IMR-90 (cell line): ENCODE results near the gene SYNGR3. TPM values are rescaled to one million over a fixed set of nuclear protein-coding genes. Genes with fewer than 3 reads are reported as not detected.

Experiments
- ATAC-seq: fragments of 200-7000 bp; cut with Tn5 transposase; 2 replicates; pipeline ENCODE4 v1.9.1; 2020; ENCODE audit warnings: low read depth, mild to moderate bottlenecking, moderate library complexity
- BruUV-seq: library from RNA; stranded (reverse); fragments of 400-500 nt; replicated peaks from 2 replicates; lab custom pipeline; 2021; lab: Mats Ljungman, UMichigan
- CTCF ChIA-PET: fragments of 300-600 bp; formaldehyde crosslinking; extraction: SDS; loops from one replicate; lab custom pipeline; 2021; ENCODE audit warnings: antibody characterized with exemption; lab: Yijun Ruan, JAX
- POLR2A ChIA-PET: fragments of 300-600 bp; sonication (Branson Sonifier 250); formaldehyde crosslinking; loops from one replicate; lab custom pipeline; 2022; ENCODE audit warnings: antibody characterized with exemption; ENCODE audit not compliant: unreplicated experiment; lab: Charles Lee
- DNase-seq: peaks from one replicate; pipeline ENCODE4 v3.0.0; 2013
- H2AFZ ChIP-seq: replicated peaks from 2 replicates; pipeline ENCODE3; 2013; ENCODE audit warnings: low read length, mild to moderate bottlenecking; ENCODE audit not compliant: poor library complexity
- H2AK5ac ChIP-seq: 2 replicates; pipeline ENCODE4 v1.6.1; 2013; ENCODE audit warnings: low read depth, low read length, inconsistent platforms
- H2AK9ac ChIP-seq: replicated peaks from 2 replicates; pipeline ENCODE3; 2013; ENCODE audit warnings: mild to moderate bottlenecking, low read depth, low read length, moderate library complexity; ENCODE audit not compliant: poor library complexity
- H2BK120ac ChIP-seq: 2 replicates; pipeline ENCODE4 v1.6.1; 2013; ENCODE audit warnings: low read depth, low read length, inconsistent platforms
- H2BK15ac ChIP-seq: 3 replicates; pipeline ENCODE4 v1.6.1; 2013; ENCODE audit warnings: low read depth, low read length, inconsistent platforms
- H2BK20ac ChIP-seq: 2 replicates; pipeline ENCODE4 v1.6.1; 2013; ENCODE audit warnings: low read depth, mild to moderate bottlenecking, inconsistent platforms, low read length, moderate library complexity
- H2BK5ac ChIP-seq: 2 replicates; pipeline ENCODE4 v1.6.1; 2013; ENCODE audit warnings: mild to moderate bottlenecking, low read depth, low read length, inconsistent platforms; ENCODE audit not compliant: poor library complexity, severe bottlenecking
- H3K14ac ChIP-seq: replicated peaks from 2 replicates; pipeline ENCODE4 v1.6.1; 2013; ENCODE audit warnings: low read depth, low read length, inconsistent platforms
- H3K18ac ChIP-seq: 2 replicates; pipeline ENCODE4 v1.6.1; 2013; ENCODE audit warnings: low read depth, low read length, control low read depth
- H3K23ac ChIP-seq: 2 replicates; pipeline ENCODE4 v1.6.1; 2013; ENCODE audit warnings: low read depth, low read length, inconsistent platforms
- H3K27ac ChIP-seq: 2 replicates; pipeline ENCODE4 v1.5.1; 2013; ENCODE audit warnings: mild to moderate bottlenecking, control low read depth, low read length; ENCODE audit not compliant: insufficient read depth
- H3K27me3 ChIP-seq: 2 replicates; pipeline ENCODE4 v1.6.1; 2013; ENCODE audit warnings: low read length; ENCODE audit not compliant: control insufficient read depth, insufficient read depth
- H3K36me3 ChIP-seq: 2 replicates; pipeline ENCODE4 v1.6.1; 2013; ENCODE audit warnings: low read length, mixed read lengths; ENCODE audit not compliant: control insufficient read depth, insufficient read depth
- H3K4ac ChIP-seq: 2 replicates; pipeline ENCODE4 v1.6.1; 2013; ENCODE audit warnings: low read depth, low read length, inconsistent platforms
- H3K4me1 ChIP-seq: 2 replicates; pipeline ENCODE4 v1.6.1; 2013; ENCODE audit warnings: low read length, mixed read lengths; ENCODE audit not compliant: control insufficient read depth, insufficient read depth
- H3K4me2 ChIP-seq: 2 replicates; pipeline ENCODE4 v1.6.1; 2013; ENCODE audit warnings: low read depth, mild to moderate bottlenecking, control low read depth, low read length, moderate library complexity
- H3K4me3 ChIP-seq: 2 replicates; pipeline ENCODE4 v1.5.1; 2013; ENCODE audit warnings: low read depth, mild to moderate bottlenecking, control low read depth, low read length, moderate library complexity; ENCODE audit not compliant: insufficient read depth
- H3K56ac ChIP-seq: 2 replicates; pipeline ENCODE4 v1.6.1; 2013; ENCODE audit warnings: low read length, inconsistent platforms; ENCODE audit not compliant: insufficient read depth; ENCODE audit errors: extremely low read depth
- H3K79me1 ChIP-seq, 2 experiments: 2 replicates each; pipeline ENCODE4 v1.6.1; 2013; ENCODE audit warnings: low read length in 2 of 2, inconsistent platforms in 1 of 2, low read depth in 1 of 2
- H3K9ac ChIP-seq: 2 replicates; pipeline ENCODE4 v1.6.1; 2013; ENCODE audit warnings: low read depth, low read length, control low read depth
- H3K9me1 ChIP-seq: 2 replicates; pipeline ENCODE4 v1.6.1; 2013; ENCODE audit warnings: low read length, inconsistent platforms; ENCODE audit not compliant: insufficient read depth
- H3K9me3 ChIP-seq: 2 replicates; pipeline ENCODE4 v1.6.1; 2013; ENCODE audit warnings: low read length; ENCODE audit not compliant: control insufficient read depth, insufficient read depth
- H4K20me1 ChIP-seq: 2 replicates; pipeline ENCODE4 v1.6.1; 2013; ENCODE audit warnings: low read length, inconsistent platforms; ENCODE audit not compliant: insufficient read depth
- H4K5ac ChIP-seq: 2 replicates; pipeline ENCODE4 v1.6.1; 2013; ENCODE audit warnings: mild to moderate bottlenecking, low read depth, low read length, control low read depth
- H4K8ac ChIP-seq, 2 experiments: 2 replicates each; pipeline ENCODE4 v1.6.1; 2013; ENCODE audit warnings: low read depth in 2 of 2, low read length in 2 of 2, control low read depth in 1 of 2, inconsistent platforms in 1 of 2
- H4K91ac ChIP-seq: 2 replicates; pipeline ENCODE4 v1.6.1; 2013; ENCODE audit warnings: low read depth, low read length, inconsistent platforms; ENCODE audit not compliant: insufficient read depth
- BHLHE40 ChIP-seq: fragments of 150-350 bp; IDR thresholded peaks from 2 replicates; pipeline ENCODE4 v1.6.1; 2016; ENCODE audit warnings: mild to moderate bottlenecking, low read depth, low read length
- CTCF ChIP-seq: conservative IDR thresholded peaks from 2 replicates; pipeline ENCODE4 v1.5.1; 2012; ENCODE audit warnings: mild to moderate bottlenecking, low read depth, low read length, improper control_type of control experiment
- ELK1 ChIP-seq: fragments of 150-350 bp; IDR thresholded peaks from 2 replicates; pipeline ENCODE4 v1.6.1; 2016; ENCODE audit warnings: low read depth, mild to moderate bottlenecking, low read length, moderate library complexity, borderline replicate concordance
- FOS ChIP-seq: fragments of 150-350 bp; IDR thresholded peaks from 2 replicates; pipeline ENCODE4 v1.6.1; 2016; ENCODE audit warnings: low read depth, low read length
- MAFK ChIP-seq: IDR thresholded peaks from 2 replicates; pipeline ENCODE4 v1.6.1; 2012; ENCODE audit warnings: low read depth, low read length, improper control_type of control experiment
- MAZ ChIP-seq: IDR thresholded peaks from 2 replicates; pipeline ENCODE4 v1.6.1; 2012; ENCODE audit warnings: low read depth, mild to moderate bottlenecking, low read length, improper control_type of control experiment, moderate library complexity, borderline replicate concordance
- MXI1 ChIP-seq: IDR thresholded peaks from 2 replicates; pipeline ENCODE4 v1.6.1; 2012; ENCODE audit warnings: low read depth, mild to moderate bottlenecking, low read length, moderate library complexity, borderline replicate concordance
- POLR2A ChIP-seq: IDR thresholded peaks from 2 replicates; pipeline ENCODE4 v1.6.1; 2012; ENCODE audit warnings: mild to moderate bottlenecking, low read depth, low read length
- RAD21 ChIP-seq: IDR thresholded peaks from 2 replicates; pipeline ENCODE4 v1.6.1; 2012; ENCODE audit warnings: low read length, improper control_type of control experiment
- RCOR1 ChIP-seq: IDR thresholded peaks from 2 replicates; pipeline ENCODE4 v1.6.1; 2012; ENCODE audit warnings: mild to moderate bottlenecking, low read length, improper control_type of control experiment; ENCODE audit not compliant: insufficient replicate concordance
- RFX5 ChIP-seq: IDR thresholded peaks from 2 replicates; pipeline ENCODE4 v1.8.0; 2012; ENCODE audit warnings: low read depth, mild to moderate bottlenecking, low read length, moderate library complexity
- SMC3 ChIP-seq: fragments of 150-350 bp; IDR thresholded peaks from 2 replicates; pipeline ENCODE4 v1.6.1; 2016; ENCODE audit warnings: low read depth, mild to moderate bottlenecking, antibody characterized with exemption, low read length, moderate library complexity
- WGBS, 2 experiments: methylation state at CpG; one replicate each; pipeline versions ENCODE4 v1.1.5 to v1.1.7; 2013; ENCODE audit warnings: missing lambda C conversion rate in 2 of 2; ENCODE audit not compliant: insufficient read length in 1 of 2; ENCODE audit errors: extremely low coverage in 2 of 2; 5-methylcytosine and 5-hydroxymethylcytosine counted together
- dilution Hi-C: fragments of 300-500 bp; cut with HindIII; formaldehyde crosslinking; loops from one replicate; pipeline ENCODE4 v1.14.3; 2018; ENCODE audit warnings: low sequenced_read_pairs; ENCODE audit not compliant: unreplicated experiment
- in situ Hi-C: fragments of 300-500 bp; cut with MboI; formaldehyde crosslinking; loops from 3 replicates; pipeline ENCODE4 v1.14.3; 2019; ENCODE audit warnings: low sequenced_read_pairs, inconsistent platforms, mixed read lengths
- intact Hi-C: fragments of 100-400 bp; cut with micrococcal nuclease; formaldehyde crosslinking; loops from 2 replicates; pipeline ENCODE4 v1.10.0; 2022
- polyA plus RNA-seq, 3 experiments: library from polyadenylated mRNA; depleted of rRNA; stranded (reverse); fragments of >200 nt; gene quantifications; 2 replicates each; pipeline ENCODE4 v1.2.3, GENCODE V29; 2012; ENCODE audit warnings: low replicate concordance in 1 of 3
- total RNA-seq: library from RNA; depleted of rRNA; stranded (reverse); fragments of >200 nt; gene quantifications from 2 replicates; pipeline ENCODE4 v1.2.3, GENCODE V29; 2012
- TF ChIP-seq, protein P1 (sequence below): fragments of 150-350 bp; IDR thresholded peaks from 2 replicates; pipeline ENCODE4 v1.6.1; 2017; ENCODE audit warnings: mild to moderate bottlenecking, antibody characterized with exemption, low read length, low read depth

SYNGR3 gene
- total and polyA plus RNA-seq, 2 of the 4 experiments (the other 2 are of a cell fraction), result 1.8 to 5.8 TPM

GRCh38 chr16:1981398-1981836 lies 8.4 kb upstream of the SYNGR3 start, which contains the start of gene NOXO1:
Gene NOXO1 (minus strand): TSS chr16:1981469. CDS start chr16:1981179, 290 bp downstream.
- Histone ChIP-seq H2BK5ac (no peak within 1 kb of the TSS), H3K4me3 (no peak within 1 kb of the TSS), H2AK9ac (peak within 1 kb of the TSS; percentile 65), H2AK5ac (no peak within 1 kb of the TSS), H4K91ac (no peak within 1 kb of the TSS), H3K56ac (no peak within 1 kb of the TSS), H3K4me1 (peaks cover 8% of the 10 kb centered on the region), H2BK15ac (no peak within 1 kb of the TSS), H3K18ac (no peak within 1 kb of the TSS), H3K79me1 (peaks cover 19 to 20% of the 10 kb centered on the region in 2 experiments), H4K20me1 (no peaks in the 10 kb centered on the region; the same call in none of the 2 replicates), H3K27me3 (peaks cover 31% of the 10 kb centered on the region; the same call in 1 of the 2 replicates), H3K9ac (no peak within 1 kb of the TSS), H2BK120ac (no peak within 1 kb of the TSS), H3K4me2 (no peak within 1 kb of the TSS), H3K23ac (no peak within 1 kb of the TSS), H3K27ac (no peak within 1 kb of the TSS), H4K5ac (no peak within 1 kb of the TSS), H3K9me1 (peaks cover 9% of the 10 kb centered on the region), H3K36me3 (peaks cover 34% of the 10 kb centered on the region), H2BK20ac (no peak within 1 kb of the TSS), H3K14ac (no peak within 1 kb of the TSS), H3K4ac (no peak within 1 kb of the TSS), H3K9me3 (no peaks in the 10 kb centered on the region), H4K8ac (no peak within 1 kb of the TSS), H2AFZ (no peak within 1 kb of the TSS)
- no peak for ATAC-seq
- in situ Hi-C loops (no loop called here), intact Hi-C loops (no loop called here), dilution Hi-C loops (no loop called here)
- TF ChIP-seq POLR2A (no peak), MAZ (no peak), FOS (no peak), CTCF (no peak), BHLHE40 (no peak), ELK1 (no peak), MXI1 (no peak), RFX5 (no peak), RAD21 (no peak), SMC3 (no peak), RCOR1 (no peak), MAFK (no peak)
- TF ChIP-seq, protein P1, sequence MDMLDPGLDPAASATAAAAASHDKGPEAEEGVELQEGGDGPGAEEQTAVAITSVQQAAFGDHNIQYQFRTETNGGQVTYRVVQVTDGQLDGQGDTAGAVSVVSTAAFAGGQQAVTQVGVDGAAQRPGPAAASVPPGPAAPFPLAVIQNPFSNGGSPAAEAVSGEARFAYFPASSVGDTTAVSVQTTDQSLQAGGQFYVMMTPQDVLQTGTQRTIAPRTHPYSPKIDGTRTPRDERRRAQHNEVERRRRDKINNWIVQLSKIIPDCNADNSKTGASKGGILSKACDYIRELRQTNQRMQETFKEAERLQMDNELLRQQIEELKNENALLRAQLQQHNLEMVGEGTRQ, result no peak
- no peak for DNase-seq
- no CpG with 5 or more reads among the region's 6 CpGs for WGBS, 2 experiments
- ChIA-PET POLR2A (no interaction called here), CTCF (interaction anchor here (1.3 kb wide), 2 partner anchors 23 to 159 kb away, joined by 3 to 5 read pairs; no protein-coding TSS in a partner anchor)
- no TSS peak for BruUV-seq
